Fibroblast of skin of right biceps (primary cell): Measurements from ENCODE around the gene ACTMAP.
"Not testable (repeated sequence)": the region's sequence is repeated elsewhere in the genome, so short reads cannot be mapped to it uniquely, and the experiment has no call there.

ENCODE experiments used
- DNase-seq: peaks from one replicate; pipeline ENCODE4 v3.0.0-alpha.2; 2013

The ACTMAP gene, protein sequence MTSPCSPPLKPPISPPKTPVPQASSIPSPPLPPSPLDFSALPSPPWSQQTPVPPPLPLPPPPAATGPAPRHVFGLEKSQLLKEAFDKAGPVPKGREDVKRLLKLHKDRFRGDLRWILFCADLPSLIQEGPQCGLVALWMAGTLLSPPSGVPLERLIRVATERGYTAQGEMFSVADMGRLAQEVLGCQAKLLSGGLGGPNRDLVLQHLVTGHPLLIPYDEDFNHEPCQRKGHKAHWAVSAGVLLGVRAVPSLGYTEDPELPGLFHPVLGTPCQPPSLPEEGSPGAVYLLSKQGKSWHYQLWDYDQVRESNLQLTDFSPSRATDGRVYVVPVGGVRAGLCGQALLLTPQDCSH

DNA sequence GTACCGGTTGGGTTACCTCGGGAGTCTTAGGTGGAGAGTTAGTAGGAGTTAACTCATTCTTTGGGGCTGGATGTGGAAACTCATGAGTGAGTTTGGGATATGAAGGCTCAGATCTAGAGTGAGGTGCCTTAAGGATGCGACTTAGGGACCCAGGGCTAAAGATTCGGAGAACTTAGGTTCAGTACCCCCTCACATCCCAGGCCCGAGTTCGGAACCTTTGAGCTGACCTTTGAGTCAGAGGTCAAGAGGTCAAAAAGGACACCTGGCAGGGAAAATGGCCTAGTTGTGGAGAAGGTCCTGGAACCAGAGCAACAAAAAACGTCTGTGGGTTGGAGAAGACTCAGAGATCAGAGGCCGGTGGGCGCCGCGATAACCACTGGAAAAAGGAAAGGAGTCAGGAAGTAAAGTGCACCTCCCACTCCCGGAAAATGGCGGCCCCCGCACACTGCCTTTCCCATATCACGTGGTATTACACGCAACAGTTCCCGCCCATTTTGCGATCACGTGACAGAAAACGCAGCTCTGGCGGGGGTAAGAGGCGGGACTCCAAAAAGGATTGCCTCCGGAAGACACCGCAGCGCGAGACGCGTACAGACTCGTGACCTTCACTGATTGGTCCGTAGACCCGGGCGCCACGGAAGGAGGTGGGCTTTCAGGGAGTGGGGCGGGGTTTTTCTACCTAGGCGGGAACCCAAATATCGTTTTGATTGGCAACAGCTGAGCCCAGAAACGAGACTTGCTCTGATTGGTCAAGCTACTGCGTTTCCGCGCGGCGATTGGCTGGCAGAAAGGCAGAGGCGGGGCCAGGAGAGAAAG, at the start of gene ACTMAP:
Gene ACTMAP (minus strand): TSS at position 420 of the 816 bp plus-strand sequence. CDS start 674 bp downstream, outside the sequence.
- peak; percentile 100 for DNase-seq

DNA sequence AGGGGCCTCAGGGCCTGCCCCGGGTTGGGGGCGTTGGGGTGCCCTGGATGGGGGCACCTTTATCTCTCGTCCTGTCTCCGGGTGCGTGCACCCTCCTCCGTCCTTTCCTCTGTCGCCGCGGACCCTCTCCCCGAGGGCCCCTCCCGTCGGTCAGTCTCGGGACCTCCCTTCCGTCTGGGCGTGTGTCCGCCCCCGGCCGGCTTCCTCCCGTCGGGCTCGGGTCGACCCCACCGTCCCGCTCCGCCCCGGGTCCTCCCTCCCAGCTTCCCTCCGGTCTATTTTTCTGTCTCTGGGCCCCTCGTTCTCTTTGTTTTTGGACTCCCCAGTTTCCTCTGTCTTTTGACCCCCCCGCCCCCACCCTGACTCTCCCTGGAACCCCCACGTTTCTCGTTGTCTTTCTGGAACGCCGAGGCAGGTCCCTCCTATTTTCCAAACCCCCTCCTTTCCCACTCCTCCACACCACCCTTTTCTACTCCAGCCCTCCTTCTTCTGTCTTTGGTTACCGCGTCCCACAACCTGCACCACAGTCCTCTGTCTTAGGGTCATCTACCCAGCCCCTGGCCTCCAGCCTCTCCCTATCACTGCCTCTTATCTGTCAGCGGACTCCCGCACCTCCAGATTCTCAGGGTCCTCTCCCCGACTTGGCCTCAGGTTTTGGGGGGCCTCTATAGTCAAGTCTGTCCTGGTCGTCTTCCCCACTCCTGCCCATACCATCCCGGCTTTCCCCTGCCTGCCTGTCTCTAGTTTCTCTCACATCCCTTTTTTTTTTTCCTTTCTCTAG, 49.5 kb upstream of the ACTMAP start:
- DNase-seq = no peak

DNA sequence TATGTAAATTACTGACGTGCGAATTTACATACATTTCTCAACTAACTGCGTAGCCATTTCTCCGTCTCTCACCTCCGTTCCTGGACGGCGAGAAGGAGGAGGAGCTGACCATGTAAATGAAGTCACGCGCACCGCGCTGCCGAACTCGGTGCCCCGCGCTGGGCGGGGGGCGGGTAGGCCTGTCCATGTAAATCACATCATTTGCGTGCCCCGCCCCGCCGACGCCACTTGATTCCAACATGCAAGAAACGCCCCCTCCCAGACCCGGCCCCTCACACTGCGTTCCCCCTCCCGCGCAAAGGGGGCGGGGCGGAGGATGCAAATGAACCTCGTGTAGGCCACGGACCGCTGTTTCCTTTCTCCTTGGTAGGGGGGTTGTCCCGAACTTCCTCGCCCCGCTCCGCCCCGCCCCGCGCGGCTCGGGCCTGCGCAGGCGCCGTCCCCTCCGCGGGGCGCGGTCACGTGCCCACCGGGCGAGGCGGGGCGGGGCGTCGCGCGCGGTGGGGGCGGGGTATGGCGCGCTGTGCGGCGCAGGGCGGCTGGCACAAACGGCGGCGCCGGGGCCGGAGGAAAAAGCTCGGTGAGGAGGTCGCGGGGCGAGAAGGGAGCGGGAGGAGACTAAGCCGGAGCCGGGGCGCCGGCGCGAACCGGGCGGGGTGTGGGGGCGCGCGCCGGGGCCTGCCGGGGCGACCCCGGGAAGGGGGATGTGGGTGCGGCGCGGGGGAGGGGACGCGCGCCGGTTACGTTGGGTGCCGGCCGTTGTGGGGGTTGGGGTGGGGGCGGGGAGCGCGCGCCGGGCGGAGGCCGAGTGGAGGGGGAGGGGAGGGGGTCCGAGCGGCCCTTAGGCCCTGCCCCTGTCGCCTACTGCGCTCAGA, 48.6 kb upstream of the ACTMAP start, which contains the start of gene EGLN2:
Gene EGLN2 (plus strand): TSS at position 509 of the 875 bp plus-strand sequence. CDS start 1,382 bp downstream, outside the sequence.
- peak; percentile 100 for DNase-seq

DNA sequence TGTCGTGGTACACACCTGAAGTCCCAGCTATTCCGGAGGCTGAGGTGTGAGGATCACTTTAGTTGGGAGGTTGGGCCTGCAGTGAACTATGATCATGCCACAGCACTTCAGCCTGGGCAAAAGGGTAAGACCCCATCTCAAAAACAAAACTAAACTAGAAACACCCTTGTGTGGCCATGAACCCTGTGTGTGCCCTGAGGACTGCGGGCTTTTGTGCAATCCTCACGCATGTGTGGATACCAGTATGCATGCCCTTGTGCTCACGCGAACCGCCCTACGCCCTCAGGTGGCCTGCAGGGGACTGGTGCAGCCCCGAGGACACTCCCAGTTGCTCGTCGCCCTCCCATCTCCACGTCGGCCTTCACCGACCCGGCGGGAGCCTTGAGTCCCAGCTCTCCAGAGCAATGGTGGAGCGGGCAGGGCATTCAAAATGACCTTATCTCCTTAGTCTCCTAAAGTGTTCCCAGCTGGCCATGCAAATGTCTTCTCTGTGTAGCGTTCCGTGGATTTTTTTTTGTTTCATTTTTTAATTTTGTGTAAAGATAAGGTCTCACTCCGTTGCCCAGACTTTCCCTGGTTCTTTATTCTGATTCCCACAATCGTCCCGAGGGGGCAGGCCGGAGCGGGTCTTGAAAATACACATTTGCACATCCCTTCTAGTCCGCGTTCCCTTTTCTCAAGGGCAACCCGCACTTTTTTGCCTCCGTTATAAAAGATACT, 47.8 kb upstream of the ACTMAP start:
- DNase-seq = peak; percentile 63

DNA sequence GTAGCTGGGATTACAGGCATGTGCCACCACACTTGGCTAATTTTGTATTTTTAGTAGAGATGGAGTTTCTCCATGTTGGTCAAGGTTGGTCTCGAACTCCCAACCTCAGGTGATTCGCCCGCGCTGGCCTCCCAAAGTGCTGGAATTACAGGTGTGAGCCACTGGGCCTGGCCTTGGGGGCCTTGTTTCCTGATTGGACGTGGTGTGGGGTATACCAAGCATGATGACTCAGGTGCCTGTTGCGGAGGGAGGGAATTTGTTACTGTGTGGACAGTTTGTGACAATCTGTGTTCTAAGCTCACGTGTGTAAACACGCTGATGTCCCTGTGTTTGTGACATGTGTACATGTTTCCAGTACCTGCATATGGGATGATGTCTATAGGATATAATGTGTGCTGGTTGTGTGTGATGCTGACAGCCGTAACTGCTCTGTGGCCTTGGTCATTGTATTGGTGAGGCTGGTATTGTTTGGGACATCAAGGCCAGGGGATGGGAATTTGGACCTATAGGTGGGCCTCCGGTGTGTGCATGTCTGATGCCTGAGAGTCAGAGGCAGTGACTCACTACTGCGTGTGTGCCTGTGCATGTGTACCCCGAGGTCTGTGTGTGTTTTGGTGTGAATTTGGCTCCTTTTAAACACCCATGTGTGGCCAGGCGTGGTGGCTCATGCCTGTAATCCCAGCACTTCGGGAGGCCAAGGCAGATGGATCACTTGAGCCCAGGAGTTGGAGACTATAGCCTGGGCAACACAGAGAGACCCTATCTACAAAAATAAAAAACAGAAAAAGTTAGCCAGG, 47.1 kb upstream of the ACTMAP start:
- no peak for DNase-seq

DNA sequence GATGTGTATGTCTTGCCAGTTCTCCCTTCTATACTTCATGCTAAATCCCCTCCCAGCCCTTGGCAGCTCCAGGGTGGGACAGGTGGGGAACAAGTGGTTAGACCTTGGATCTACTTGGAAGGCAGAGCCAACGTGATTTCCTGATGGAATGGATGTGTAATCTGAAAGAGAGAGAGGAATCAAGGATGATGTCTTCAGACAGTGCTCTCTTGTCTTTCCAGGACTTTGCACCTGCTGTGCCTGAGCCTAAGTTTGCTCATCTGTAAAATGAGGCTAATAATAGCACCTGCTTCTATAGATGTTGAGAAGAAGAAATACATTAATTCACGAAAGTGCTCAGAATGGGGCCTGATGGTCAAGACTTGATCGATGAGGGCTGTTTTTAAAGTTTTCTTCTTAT, 41.7 kb upstream of the ACTMAP start:
- no peak for DNase-seq

DNA sequence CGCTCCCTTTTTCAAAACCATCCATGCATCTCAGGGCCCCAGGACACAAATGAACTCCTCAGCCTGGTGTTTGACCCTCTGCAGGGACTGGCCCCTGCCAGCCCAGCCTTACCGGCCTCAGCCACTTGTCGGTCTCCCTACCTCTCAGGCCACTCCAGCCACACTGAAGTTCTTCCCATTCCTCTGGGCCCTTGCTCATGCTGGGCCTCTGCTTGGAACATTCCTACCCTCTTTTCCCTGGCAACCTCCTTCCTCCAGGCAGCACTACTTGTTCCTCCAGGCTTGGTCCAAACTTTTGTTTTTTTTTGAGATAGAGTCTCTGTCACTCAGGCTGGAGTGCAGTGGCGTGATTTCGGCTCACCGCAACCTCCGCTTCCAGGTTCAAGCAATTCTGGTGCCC, 41.1 kb upstream of the ACTMAP start:
- no peak for DNase-seq

DNA sequence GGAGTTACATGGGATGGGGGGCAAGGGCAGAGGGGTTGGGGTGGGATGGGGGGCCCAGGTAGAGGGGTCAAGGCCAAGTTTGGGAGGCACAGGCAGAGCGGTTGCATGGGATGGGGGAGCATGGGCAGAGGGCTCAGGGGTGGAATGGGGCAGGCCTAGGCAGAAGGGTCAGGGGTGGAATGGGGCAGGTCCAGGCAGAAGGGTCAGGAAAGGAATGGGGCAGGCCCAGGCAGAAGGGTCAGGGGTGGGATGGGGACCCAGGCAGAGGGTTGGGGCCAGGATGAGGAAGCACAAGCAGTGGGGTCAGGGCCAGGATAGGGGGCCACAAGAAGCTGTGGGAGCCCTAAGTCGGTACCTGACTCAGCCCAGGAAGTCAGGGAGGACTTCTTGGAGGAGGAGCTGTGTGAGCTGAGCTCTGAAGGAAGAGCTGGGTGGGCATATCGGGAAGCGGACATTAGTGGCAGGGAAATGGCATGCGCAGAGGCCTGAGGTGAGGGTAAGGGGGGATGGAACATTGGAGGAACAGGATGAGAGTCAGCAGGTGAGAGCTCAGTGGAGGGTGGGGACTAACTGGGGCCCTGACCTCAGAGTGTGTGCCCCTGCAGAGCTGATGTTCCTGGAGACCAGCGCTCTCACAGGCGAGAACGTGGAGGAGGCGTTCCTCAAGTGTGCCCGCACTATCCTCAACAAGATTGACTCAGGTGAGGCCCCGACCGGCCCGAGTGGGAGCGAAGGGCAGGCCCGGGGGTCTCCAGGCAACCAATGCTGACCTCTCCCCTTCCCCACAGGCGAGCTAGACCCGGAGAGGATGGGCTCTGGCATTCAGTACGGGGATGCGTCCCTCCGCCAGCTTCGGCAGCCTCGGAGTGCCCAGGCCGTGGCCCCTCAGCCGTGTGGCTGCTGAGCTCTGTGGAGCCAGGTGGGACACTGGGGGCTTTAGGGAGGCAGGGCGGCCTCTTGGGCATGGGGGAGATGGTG, 36.1 kb upstream of the ACTMAP start:
- no peak for DNase-seq

DNA sequence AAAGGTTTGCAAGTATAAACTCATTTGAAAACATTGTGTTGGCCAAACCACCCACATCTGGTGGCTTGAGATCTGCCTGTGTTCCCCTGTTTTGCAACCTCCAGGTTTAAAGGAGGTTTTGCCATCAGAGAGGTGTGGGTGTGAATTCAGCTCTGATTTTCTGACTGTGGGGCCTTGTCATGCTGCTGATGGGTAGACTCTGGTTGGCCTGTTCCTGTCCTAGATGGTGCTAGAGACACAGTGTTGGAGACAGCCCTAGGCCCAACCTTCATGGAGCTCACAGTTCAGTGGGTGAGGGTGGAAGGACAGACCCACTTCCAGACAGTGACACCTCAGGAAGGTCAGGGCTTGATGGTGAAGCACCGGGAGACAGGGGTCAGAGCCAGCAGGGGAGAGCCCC, 35.2 kb upstream of the ACTMAP start:
- no peak for DNase-seq

DNA sequence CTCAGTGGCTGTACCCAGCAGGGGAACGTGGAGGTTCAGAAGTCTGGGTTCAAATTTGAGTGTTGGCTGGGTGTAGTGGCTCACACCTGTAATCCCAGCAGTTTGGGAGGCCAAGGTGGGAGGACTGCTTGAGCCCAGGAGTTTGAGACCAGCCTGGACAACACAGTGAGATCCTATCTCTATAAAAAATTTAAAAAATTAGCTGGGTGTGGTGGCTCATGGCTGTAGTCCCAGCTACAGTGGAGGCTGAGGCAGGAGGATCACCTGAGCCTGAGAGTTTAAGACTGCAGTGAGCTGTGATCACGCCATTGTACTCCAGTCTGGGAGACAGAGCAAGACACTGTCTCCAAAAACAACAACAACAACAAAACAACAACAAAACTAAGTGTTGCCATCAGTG, 33.9 kb upstream of the ACTMAP start:
- not testable (repeated sequence) for DNase-seq

DNA sequence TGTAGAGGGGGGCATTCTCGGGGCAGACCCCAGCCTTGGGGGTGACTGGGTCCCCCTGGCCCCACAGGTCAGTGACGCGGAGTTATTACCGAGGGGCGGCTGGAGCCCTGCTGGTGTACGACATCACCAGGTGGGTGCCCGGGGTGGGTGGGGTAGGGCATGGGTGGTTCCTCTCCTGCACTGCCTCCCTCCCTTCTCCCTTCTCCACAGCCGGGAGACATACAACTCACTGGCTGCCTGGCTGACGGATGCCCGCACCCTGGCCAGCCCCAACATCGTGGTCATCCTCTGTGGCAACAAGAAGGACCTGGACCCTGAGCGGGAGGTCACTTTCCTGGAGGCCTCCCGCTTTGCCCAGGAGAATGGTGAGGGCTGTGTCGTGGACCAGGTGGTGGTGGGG, 33.4 kb upstream of the ACTMAP start:
- no peak for DNase-seq

DNA sequence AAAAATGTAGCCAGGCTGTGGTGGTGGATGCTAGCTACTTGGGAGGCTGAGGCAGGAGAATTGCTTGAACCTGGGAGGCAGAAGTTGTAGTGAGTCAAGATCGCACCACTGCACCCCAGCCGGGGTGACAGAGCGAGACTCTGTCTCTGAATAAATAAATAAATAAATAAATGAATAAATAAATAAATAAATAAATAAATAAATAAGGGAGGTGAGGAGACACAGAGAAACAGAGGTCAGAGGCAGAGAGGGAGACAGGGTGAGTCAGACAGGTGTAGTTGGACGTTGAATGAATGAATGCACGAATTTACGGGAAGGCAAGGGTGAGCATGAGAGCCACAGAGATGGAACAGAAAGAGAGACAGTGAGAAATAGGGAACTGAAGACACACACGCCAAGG, 30.9 kb upstream of the ACTMAP start:
- DNase-seq = no peak

DNA sequence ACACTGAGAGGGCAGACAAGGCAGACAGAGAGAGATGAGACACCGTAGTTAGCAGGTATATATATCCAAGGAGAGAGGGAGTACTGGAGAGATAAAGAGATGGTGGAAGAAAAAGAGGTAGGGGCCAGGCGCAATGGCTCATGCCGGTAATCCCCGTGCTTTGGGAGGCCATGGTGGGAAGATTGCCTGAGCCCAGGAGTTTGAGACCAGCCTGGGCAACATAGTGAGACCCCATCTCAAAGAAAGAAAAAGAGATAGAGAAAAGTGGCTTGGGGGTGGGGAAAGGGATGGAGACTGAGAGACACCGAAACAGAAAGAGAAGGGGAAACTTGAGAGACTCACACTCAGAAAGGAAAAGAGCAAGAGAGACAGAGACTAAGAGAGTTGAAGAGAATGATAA, 30.3 kb upstream of the ACTMAP start:
- no peak for DNase-seq

DNA sequence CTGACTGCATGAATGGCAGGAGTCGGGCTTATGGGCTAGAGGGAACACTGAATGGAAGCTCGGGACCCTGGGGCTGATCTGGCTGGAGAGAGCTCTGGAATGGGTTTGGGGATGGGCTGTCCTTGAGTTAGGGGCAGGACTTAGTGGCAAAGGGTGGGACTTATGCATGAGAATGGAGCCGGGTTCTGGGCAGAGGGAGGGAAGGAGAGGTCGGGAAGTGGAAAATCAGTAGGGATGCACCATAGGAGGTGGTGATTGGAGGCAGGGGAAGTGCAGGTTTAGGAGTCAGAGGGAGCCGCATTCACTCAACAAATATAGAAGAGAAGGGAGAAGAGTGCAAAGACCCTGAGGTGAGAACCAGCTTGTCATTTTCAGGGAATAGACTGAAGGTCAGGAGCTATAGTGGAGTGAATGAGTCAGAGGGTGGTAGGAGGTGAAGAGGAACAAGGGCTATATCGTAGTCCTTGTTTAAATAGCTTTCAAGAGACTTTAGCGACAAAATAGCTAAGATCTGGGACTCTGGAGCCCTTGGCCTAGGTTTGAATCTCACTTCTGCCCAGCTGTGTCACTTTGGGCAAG, 28.5 kb upstream of the ACTMAP start:
- no peak for DNase-seq

DNA sequence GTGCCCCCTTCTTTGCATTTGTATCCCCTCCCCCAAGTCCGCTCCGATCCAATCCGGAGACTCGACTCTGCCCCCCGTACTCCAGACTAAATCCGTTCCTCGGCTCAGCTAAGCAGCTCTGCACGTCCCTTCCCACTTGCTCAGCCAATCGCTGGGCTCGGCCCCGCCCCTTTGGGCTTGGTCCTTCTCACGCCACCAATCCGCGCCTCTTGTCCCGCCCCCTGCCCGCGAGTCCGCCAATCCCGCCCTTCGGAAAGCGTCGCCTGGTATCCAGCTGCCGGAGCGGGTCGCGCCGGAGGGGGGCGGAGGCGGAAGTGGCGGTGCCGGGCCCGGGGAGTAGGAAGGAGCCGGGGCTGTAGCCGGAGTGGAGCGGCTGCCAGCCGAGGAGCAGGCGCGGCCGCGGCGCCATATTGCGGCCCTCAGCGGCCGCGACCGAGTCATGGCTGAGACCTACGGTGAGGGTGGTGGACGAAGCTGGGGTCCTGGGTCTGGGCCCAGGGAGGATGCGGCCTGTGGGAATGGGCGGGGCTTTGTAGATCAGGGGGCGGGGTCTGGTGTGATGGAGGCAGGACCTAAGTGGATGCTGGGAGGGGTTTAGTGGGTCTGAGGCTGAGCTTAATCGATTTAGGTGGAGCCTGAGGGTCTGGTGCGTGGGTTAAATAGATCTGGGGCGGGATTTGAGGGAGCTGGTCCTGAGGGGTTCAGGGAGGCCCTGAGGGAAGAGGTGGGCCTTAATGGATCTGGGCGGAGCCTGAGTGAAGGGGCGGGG, 27.8 kb upstream of the ACTMAP start, which contains the start of gene RAB4B:
Gene RAB4B (plus strand): TSS at position 311 of the 769 bp plus-strand sequence. CDS start 129 bp downstream, at position 440.
- DNase-seq = peak; percentile 100

DNA sequence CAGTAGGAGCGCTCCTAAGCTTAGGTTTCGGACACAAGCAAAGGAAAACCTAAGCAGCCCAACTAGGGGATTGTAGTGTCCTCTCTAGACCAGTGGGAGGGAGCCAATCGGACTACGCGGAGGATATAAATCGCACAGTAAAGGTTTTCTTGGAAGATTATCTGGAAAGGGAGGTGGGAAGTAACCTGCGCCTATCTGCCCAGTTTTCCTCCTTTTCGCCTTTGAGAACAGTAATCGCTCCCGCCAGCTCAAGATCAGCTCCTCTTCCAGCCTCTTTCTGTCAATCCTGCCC, 27.3 kb upstream of the ACTMAP start:
- DNase-seq = no peak

DNA sequence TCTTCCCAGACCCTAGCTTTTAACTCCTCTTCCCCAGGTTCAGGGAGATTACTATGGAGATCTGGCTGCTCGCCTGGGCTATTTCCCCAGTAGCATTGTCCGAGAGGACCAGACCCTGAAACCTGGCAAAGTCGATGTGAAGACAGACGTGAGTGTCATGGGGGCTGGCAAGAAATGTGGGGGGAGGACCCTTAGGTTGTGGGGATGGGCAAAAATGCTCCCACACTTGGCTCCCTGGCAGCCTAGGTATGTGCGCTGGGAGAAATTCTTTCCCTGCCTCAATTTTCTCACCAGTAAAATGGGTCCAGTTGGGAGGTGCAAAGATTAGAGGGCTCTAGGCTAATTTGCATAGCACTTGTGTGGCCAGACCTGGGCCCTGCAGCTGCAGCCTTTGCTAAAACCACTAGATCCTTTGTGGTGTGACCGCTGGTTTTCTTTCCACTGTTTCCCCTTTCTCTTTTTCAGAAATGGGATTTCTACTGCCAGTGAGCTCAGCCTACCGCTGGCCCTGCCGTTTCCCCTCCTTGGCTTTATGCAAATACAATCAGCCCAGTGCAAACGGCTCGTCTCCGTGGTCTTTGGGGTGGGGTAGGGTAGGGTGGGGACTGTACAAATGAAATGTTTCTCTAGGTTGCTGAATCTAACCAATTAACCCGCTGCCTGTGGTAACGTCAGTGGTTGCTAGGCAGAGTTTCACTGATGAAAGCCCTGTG, 26.8 kb upstream of the ACTMAP start:
- DNase-seq = peak; percentile 89

DNA sequence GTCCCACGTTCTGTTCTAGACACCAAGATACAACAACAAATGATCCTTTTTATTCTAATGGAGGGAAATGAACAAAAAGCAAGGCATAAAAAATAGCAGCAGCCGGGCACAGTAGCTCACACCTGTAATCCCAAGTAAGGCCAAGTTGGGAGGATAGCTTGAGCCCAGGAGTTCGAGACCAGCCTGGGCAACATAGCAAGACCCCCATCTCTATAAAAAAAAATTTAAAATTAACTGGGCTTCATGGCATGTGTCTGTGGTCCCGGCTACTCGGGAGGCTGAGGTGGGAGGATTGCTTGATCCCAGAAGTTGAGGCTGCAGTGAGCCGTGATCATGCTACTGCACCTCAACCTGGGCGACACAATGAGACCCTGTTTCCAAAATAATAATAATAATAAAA, 26.1 kb upstream of the ACTMAP start:
- DNase-seq = no peak
